D721Med (cell line): Measurements from ENCODE around the gene ADAMTS6.

Experiments
- DNase-seq: peaks from one replicate; pipeline ENCODE4 v3.0.0; 2011; ENCODE audit warnings: low spot score; ENCODE audit not compliant: insufficient read length
- FAIRE-seq: peaks from 2 replicates; lab custom pipeline; 2011; peaks lifted over from hg19 to GRCh38; lab: Jason Lieb, UNC
- CTCF ChIP-seq: IDR thresholded peaks from 2 replicates; pipeline ENCODE4 v1.5.1; 2012; ENCODE audit warnings: mild to moderate bottlenecking, control low read depth; ENCODE audit not compliant: insufficient read depth; ENCODE audit errors: missing control alignments

ADAMTS6 gene

DNA sequence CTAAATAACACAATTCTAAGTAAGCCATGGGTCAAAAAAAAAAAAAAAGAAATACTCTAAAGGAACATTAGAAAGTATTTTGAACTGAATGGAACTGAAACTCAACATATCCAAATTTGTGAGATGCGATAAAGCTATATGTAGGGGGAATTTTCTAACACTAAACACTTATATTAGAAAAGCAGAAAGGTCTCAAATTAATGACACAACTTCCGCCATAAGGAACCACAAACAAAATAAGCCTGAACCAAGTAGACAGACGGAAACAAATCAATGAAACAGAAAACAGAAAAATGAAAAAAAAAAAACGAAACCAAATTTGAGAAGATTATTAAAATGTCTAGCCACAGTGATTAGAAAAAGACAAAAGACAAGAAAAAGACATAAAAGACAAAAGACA, 39.9 kb downstream of the ADAMTS6 start:
- no peak for DNase-seq
- no peak for TF ChIP-seq CTCF
- FAIRE-seq = no peak

GRCh38 chr5:65440456-65440855, 41.3 kb downstream of the ADAMTS6 start:
- peak; percentile 10 for DNase-seq
- TF ChIP-seq CTCF = no peak
- FAIRE-seq = peak; percentile 91

DNA sequence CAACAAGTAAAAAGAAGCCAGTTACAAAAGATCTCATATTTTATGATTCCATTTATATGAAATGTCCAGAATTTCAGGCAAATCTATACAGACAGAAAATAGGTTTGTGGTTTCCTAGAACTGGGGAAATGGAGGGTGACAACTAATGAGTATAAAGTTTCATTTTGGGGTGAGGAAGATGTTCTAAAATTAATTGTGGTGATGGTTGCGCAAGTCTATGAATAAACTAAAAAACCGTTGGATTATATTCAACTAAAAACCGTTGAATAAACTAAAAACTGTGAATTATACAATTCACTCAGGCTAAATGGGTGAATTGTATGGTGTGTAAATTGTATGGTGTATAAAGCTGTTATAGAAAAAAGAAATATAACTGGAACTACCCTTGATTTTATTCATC, 47.6 kb downstream of the ADAMTS6 start:
- no peak for FAIRE-seq

DNA sequence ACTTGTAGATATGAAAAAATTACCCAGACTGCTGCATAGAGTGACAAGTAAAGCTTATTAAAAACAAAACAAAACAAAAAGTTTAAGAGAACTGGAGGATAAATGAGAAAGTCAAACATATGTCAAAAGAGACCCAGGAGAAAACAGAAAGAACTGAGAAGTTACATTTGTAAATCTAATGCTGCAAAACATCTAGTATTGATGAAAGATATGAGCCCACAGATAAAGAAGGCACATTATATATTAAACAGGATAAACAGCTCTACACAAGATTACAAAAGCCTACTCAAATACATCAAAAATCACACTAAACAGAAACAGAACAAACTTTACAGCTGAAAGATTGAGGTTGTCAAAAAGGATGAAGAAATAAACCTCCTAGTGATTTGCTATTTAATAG, 55.1 kb downstream of the ADAMTS6 start:
- TF ChIP-seq CTCF = no peak
- FAIRE-seq = no peak
- no peak for DNase-seq

More for the DNA sequence above, 47.6 kb downstream of the ADAMTS6 start:
- no peak for DNase-seq
- TF ChIP-seq CTCF = no peak

GRCh38 chr5:65423623-65424022, 58.1 kb downstream of the ADAMTS6 start:
- no peak for DNase-seq
- FAIRE-seq = no peak
- no peak for TF ChIP-seq CTCF

- DNase-seq (no peak), FAIRE-seq (no peak)
- no peak for TF ChIP-seq CTCF
Observed at GRCh38 chr5:65418661-65419060, 63.1 kb downstream of the ADAMTS6 start.

DNA sequence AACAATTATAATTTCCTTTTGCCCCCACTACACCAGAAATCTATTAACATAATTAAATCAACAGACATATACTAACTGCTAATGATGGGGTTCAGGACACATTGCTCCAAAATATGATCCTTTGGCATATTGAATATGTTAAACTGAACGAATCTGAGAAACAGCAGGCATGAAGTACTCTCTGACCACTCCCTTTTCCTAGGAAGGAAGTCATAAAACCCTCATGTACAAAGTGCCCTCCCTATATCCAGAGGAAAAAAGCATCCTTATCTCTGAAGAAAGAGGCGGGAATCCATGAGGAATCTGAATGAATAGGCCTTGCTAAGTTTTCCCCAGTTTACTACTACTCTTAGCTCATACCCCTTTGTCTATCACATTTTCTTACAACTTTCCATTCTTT, 67.9 kb downstream of the ADAMTS6 start:
- DNase-seq (no peak), FAIRE-seq (no peak)
- no peak for TF ChIP-seq CTCF
